HG02798 (cell line): Measurements from ENCODE around the gene NR2F6.
"Not testable (repeated sequence)": the region's sequence is repeated elsewhere in the genome, so short reads cannot be mapped to it uniquely, and the experiment has no call there.

ENCODE experiments used
- ATAC-seq: cut with Tn5 transposase; IDR thresholded peaks from one replicate; pipeline ENCODE4 v1.9.1; 2021; ENCODE audit warnings: mild to moderate bottlenecking; ENCODE audit not compliant: unreplicated experiment, poor library complexity

Gene NR2F6

GRCh38 chr19:17245535-17245984, at the start of gene NR2F6:
Gene NR2F6 (minus strand): TSS chr19:17245919. CDS start chr19:17245220, 699 bp downstream.
- ATAC-seq: peak; percentile 5

DNA sequence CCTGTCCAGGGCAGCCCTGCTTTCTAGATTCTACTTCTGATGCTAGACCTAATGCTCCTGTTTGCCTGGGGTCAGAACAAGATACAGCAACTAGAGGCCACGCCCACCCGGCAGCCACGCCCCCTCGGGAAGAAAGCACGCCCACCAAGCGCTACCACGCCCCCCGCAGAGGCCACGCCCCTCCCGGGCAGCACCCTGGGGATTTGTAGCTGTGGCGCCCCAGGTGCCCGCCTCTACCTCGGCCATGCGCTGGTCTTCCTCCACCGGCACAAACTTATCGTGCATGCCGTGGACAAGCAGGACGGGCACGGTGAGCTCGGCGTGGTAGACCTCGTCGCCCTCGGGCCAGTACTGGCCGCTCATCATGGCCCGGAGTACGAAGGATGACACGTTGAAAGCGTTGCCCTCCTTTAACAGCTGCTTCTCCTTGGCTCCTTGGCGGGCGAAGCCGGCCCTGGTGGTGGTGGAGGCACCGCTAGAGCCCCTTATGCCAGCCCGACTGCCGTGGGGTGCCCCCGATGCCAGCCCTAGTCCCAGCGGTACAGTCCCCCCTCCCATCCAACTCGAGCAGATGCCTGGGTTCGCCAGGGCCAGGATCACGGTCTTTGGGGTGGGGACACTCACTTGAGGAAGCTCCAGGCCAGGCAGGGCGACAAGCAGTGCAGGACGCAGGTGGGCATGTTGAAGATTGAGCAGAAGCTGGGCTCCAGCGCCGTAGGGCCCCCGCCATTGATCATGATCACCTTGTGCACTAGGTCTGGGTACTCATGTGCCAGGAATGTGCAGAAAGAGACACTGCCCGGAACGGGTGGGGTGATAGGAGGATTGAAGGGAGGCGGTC, 48.6 kb upstream of the NR2F6 start:
- ATAC-seq: no peak

- no peak for ATAC-seq
Observed at GRCh38 chr19:17293605-17294004, 47.9 kb upstream of the NR2F6 start.

- ATAC-seq: peak; percentile 73
Observed at GRCh38 chr19:17292301-17293074, 46.8 kb upstream of the NR2F6 start.

- peak; percentile 43 for ATAC-seq
Observed at GRCh38 chr19:17289489-17289888, 43.8 kb upstream of the NR2F6 start.

- ATAC-seq: no peak
Observed at GRCh38 chr19:17286752-17287151, 41.0 kb upstream of the NR2F6 start.

GRCh38 chr19:17286263-17286662, 40.5 kb upstream of the NR2F6 start:
- no peak for ATAC-seq

DNA sequence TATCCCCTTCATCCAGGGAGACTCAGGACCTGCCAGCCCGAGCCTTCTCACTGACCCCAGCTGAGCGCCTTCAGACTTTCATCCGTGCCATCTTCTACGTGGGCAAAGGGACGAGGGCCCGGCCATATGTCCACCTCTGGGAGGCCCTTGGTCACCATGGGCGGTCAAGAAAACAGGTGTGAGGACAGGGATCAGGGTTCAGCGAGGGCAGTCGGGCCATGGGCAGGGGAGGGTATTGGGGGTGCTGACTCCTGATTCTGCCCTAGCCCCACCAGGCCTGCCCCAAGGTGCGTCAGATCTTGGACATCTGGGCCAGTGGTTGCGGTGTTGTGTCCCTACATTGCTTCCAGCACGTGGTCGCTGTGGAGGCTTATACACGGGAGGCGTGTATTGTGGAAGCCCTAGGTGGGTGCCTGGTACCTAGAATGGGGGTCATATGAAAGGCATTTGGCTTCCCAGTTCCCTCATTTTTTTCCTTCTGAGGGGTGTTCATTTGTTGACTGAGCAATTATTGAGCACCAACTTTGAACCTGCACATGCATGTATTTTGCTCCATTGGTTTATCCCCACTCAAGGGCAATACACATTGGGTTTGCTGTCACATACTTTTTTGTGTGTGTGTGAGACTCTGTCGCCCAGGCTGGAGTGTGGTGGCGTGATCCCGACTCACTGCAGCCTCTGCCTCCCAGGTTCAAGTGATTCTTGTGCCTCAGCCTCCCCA, 39.9 kb upstream of the NR2F6 start:
- ATAC-seq: no peak

- ATAC-seq: no peak
Observed at GRCh38 chr19:17283504-17283996, 37.8 kb upstream of the NR2F6 start.

- ATAC-seq: peak; percentile 75
Observed at GRCh38 chr19:17282488-17283125, 36.9 kb upstream of the NR2F6 start.

- peak; percentile 36 for ATAC-seq
Observed at GRCh38 chr19:17281391-17282304, 35.9 kb upstream of the NR2F6 start, which contains the start of gene ANKLE1. Gene ANKLE1 (plus strand): TSS chr19:17281901. CDS start chr19:17281921, 20 bp downstream.

DNA sequence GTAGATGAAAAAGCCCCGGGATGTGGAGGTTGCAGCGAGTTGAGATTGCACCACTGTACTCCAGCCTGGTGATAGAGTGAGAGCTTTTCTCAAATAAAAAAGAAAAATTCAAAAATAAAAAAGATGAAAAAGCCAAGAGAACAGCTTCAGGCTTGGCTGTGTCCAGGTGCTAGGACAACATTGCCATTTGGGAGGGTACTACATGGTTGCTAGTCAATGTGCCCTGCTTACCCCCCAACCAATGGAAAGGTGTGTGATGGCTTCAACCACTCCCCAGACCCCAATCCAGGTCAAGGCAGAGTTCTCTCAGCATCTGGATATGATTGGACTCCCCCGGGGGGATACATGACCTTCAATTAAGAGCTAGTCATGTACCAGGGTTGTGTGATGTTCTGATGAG, 33.7 kb upstream of the NR2F6 start:
- ATAC-seq: no peak

- no peak for ATAC-seq
Observed at GRCh38 chr19:17275441-17276175, 29.9 kb upstream of the NR2F6 start.

DNA sequence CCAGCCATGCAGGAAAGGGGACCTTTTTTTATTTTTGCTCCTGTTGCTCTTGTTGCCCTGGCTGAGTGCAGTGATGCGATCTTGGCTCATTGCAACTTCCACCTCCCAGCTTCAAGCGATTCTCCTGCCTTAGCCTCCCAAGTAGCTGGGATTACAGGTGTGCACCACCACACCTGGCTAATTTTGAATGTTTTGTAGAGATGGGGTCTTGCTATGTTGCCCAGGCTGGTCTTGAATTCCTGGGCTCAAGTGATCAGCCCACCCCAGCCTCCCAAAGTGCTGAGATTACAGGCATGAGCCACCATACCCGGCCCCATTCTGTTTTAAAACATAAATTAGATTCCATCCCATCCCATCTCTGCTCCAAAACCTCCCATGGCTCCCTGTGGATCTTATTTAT, 29.2 kb upstream of the NR2F6 start:
- not testable (repeated sequence) for ATAC-seq

GRCh38 chr19:17268754-17269153, 23.0 kb upstream of the NR2F6 start:
- ATAC-seq: no peak

GRCh38 chr19:17266975-17267788, 21.5 kb upstream of the NR2F6 start, which contains the start of gene BABAM1:
Gene BABAM1 (plus strand): TSS chr19:17267443. CDS start chr19:17268807, 1,364 bp downstream.
- ATAC-seq: peak; percentile 94

GRCh38 chr19:17266589-17266974, 20.9 kb upstream of the NR2F6 start:
- no peak for ATAC-seq
